ENCODE results near the gene COL15A1.

GRCh38 chr9:99049228-99049627 is 105.5 kb downstream of the COL15A1 start:
- TF ChIP-seq ELF4 (IDR thresholded peaks at IDR 0.05), result no peak
- no peak for TF ChIP-seq SUZ12 (IDR thresholded peaks at IDR 0.05)
- no peak for TF ChIP-seq TARDBP (IDR thresholded peaks at IDR 0.05)
- no peak for TF ChIP-seq ZNF384 (IDR thresholded peaks at IDR 0.05)
- TF ChIP-seq SP1 (IDR thresholded peaks at IDR 0.05), result no peak
- no peak for TF ChIP-seq NFRKB (IDR thresholded peaks at IDR 0.05)
- no peak for TF ChIP-seq FOXK2 (IDR thresholded peaks at IDR 0.05)
- no peak for TF ChIP-seq LEF1 (IDR thresholded peaks at IDR 0.05; ENCODE audit: borderline replicate concordance)
- TF ChIP-seq FOXM1 (IDR thresholded peaks at IDR 0.05; ENCODE audit: borderline replicate concordance), result no peak
